Left ventricle myocardium superior (tissue), 1 donor: ENCODE results near the gene FCMR. TPM values are rescaled to one million over a fixed set of nuclear protein-coding genes. Genes with fewer than 3 reads are reported as not detected.

ENCODE experiments used
- ATAC-seq: fragments of 200-7000 bp; cut with Tn5 transposase; one replicate; pipeline ENCODE4 v1.9.1; 2020; ENCODE audit warnings: mild to moderate bottlenecking, moderate library complexity
- DNase-seq: peaks from one replicate; pipeline ENCODE4 v3.0.0-alpha.2; 2020
- intact Hi-C: fragments of 100-400 bp; cut with micrococcal nuclease; formaldehyde crosslinking; loops from one replicate; pipeline ENCODE4 v1.11.0; 2022
- total RNA-seq: library from RNA; stranded (reverse); fragmentation: NEBNext Ultra II Directional; extraction: Animal tissue kit (Norgen Biotek cat#: 25700); gene quantifications from one replicate; pipeline ENCODE4 v1.2.1, GENCODE V29; 2021
- donor health status: DM: no; HTN: yes; CAD: no; lungs with severe emphysema.

Gene FCMR
- total RNA-seq, 1 donor from 2014 or later: 6.2 TPM

- ATAC-seq (no peak), DNase-seq (peak; percentile 35)
- intact Hi-C loops: no loop called here
Measured at GRCh38 chr1:206907304-206907991, 14.3 kb downstream of the FCMR start.

GRCh38 chr1:206905295-206906164 is 16.2 kb downstream of the FCMR start:
- intact Hi-C loops: no loop called here
- ATAC-seq (no peak), DNase-seq (no peak)

GRCh38 chr1:206904423-206905142 is 17.2 kb downstream of the FCMR start:
- DNase-seq (no peak), ATAC-seq (peak; percentile 77)
- intact Hi-C loops: no loop called here

GRCh38 chr1:206903687-206904086 is 18.1 kb downstream of the FCMR start:
- intact Hi-C loops: no loop called here
- no peak for DNase-seq
- peak; percentile 80 for ATAC-seq

- intact Hi-C loops: no loop called here
- no peak for ATAC-seq
- DNase-seq: no peak
Measured at GRCh38 chr1:206902702-206903101, 19.0 kb downstream of the FCMR start.

GRCh38 chr1:206901944-206902343 is 19.8 kb downstream of the FCMR start:
- ATAC-seq (no peak), DNase-seq (no peak)
- intact Hi-C loops: no loop called here

GRCh38 chr1:206900149-206900548 is 21.6 kb downstream of the FCMR start:
- DNase-seq: no peak
- intact Hi-C loops: no loop called here
- no peak for ATAC-seq

GRCh38 chr1:206899717-206900116 is 22.0 kb downstream of the FCMR start:
- DNase-seq: no peak
- no peak for ATAC-seq
- intact Hi-C loops: no loop called here

GRCh38 chr1:206898915-206899431 is 22.8 kb downstream of the FCMR start:
- no peak for DNase-seq
- intact Hi-C loops: no loop called here
- no peak for ATAC-seq

- DNase-seq: no peak
- intact Hi-C loops: no loop called here
- ATAC-seq: no peak
Measured at GRCh38 chr1:206898089-206898914, 23.4 kb downstream of the FCMR start.

- intact Hi-C loops: no loop called here
- DNase-seq (no peak), ATAC-seq (no peak)
Measured at GRCh38 chr1:206897175-206897574, 24.6 kb downstream of the FCMR start, which contains the start of gene IL24. IL24 (plus strand) TSS chr1:206897443; CDS start chr1:206897833, 390 bp downstream.

GRCh38 chr1:206896261-206896660 is 25.5 kb downstream of the FCMR start:
- no peak for DNase-seq
- no peak for ATAC-seq

GRCh38 chr1:206895837-206896242 is 25.9 kb downstream of the FCMR start:
- intact Hi-C loops: no loop called here
- DNase-seq (no peak), ATAC-seq (no peak)

More at GRCh38 chr1:206896261-206896660, 25.5 kb downstream of the FCMR start:
- intact Hi-C loops: no loop called here

GRCh38 chr1:206895325-206895724 is 26.4 kb downstream of the FCMR start:
- intact Hi-C loops: no loop called here
- ATAC-seq (no peak), DNase-seq (no peak)

- no peak for DNase-seq
- intact Hi-C loops: no loop called here
- no peak for ATAC-seq
Measured at GRCh38 chr1:206893380-206893779, 28.4 kb downstream of the FCMR start.

GRCh38 chr1:206892351-206892984 is 29.3 kb downstream of the FCMR start:
- DNase-seq: no peak
- ATAC-seq: no peak
- intact Hi-C loops: no loop called here

GRCh38 chr1:206891412-206891811 is 30.3 kb downstream of the FCMR start:
- intact Hi-C loops: no loop called here
- ATAC-seq (no peak), DNase-seq (no peak)
